C4-2B (cell line): ENCODE measurements around the gene HERPUD2.
"Not testable (repeated sequence)": the region's sequence is repeated elsewhere in the genome, so short reads cannot be mapped to it uniquely, and the experiment has no call there.

Experiments used
- H3K27ac ChIP-seq: fragments of 450-650 bp; 2 replicates; pipeline ENCODE4 v1.5.1; 2017
- ZFX ChIP-seq: fragments of 450-650 bp; IDR thresholded peaks from 2 replicates; pipeline ENCODE4 v1.6.1; 2017
- TF ChIP-seq, protein P1 (sequence below): fragments of 450-650 bp; conservative IDR thresholded peaks from 2 replicates; pipeline ENCODE4 v1.5.1; 2017; ENCODE audit warnings: mild to moderate bottlenecking

The HERPUD2 gene

DNA sequence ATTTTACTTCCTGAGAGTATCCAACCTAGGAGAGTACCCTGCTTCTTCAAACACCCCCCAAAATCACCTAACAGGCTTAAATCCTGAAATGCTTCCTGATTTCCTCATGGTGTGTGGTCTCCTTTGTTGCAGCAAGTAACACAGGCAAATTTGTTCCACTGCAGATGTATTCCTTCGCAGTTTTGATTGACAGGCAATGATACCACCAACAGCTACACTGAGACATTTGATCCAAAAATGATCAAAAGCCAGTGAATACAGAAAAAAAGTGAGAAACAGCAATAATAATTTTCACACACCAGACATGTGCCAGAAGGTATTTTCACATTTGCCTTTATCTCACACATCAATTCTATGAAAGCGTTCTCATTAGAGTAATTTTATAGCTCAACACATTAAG is 95.9 kb downstream of the HERPUD2 start:
- H3K27ac ChIP-seq: no peak overlapping the region
- no peak for TF ChIP-seq ZFX
- TF ChIP-seq, protein P1, sequence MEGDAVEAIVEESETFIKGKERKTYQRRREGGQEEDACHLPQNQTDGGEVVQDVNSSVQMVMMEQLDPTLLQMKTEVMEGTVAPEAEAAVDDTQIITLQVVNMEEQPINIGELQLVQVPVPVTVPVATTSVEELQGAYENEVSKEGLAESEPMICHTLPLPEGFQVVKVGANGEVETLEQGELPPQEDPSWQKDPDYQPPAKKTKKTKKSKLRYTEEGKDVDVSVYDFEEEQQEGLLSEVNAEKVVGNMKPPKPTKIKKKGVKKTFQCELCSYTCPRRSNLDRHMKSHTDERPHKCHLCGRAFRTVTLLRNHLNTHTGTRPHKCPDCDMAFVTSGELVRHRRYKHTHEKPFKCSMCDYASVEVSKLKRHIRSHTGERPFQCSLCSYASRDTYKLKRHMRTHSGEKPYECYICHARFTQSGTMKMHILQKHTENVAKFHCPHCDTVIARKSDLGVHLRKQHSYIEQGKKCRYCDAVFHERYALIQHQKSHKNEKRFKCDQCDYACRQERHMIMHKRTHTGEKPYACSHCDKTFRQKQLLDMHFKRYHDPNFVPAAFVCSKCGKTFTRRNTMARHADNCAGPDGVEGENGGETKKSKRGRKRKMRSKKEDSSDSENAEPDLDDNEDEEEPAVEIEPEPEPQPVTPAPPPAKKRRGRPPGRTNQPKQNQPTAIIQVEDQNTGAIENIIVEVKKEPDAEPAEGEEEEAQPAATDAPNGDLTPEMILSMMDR: no peak

DNA sequence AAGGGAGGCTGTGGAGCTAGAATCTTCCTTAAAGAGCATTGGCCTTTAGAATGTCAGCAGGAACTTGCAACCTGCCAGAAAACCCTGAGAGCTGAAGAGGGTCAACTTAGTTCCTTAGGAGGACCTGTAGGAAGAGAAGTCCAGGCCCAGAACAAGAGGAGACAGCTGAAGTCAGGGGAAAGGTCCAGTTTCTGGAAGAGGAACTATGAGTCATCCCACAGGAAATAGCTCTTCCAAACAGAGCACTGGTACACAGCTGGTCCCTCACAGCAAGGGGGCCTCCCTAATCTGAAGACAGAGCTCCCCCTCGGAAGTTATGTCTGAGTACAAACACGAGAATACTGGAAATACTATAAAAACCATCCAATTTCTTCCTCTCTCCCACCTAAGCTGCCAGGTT is 98.9 kb downstream of the HERPUD2 start:
- no peak overlapping the region for H3K27ac ChIP-seq
- TF ChIP-seq, protein P1: no peak
- no peak for TF ChIP-seq ZFX

DNA sequence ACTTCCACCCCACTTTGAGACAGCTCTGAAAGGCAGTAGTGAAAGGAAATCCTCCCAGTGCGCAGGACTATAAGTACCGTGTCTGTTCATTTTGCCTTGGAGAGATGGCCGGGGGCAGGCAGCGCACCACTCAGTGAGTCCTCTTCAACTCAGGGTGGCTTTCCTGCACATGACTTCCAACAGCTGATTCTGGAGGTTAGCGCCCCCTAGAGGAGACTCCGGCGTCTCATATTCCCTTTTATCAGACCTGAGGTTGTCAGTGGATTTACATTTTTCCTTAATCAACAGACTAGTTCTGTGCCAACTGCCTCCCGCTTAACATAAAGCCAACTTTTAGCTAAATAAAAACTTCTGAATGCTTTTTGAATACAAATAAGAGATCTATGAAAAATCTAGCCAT is 101.0 kb downstream of the HERPUD2 start:
- TF ChIP-seq, protein P1: peak; percentile 70
- TF ChIP-seq ZFX: no peak

DNA sequence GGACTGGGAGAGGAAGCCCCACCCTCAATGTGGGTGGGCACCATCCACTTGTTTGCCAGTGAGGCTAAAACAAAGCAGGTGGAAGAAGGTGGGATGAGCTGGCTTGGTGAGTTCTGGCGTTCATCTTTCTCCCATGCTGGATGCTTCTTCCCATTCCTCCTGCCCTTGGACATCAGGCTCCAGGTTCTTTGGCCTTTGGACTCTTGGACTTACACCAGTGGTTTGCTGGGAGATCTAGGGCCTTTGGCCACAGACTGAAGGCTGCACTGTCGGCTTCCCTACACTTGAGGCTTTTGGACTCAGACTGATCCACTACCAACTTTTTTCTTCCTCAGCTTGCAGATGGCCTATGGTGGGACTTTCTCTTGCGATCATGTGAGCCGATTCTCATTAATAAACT is 106.3 kb downstream of the HERPUD2 start:
- H3K27ac ChIP-seq: no peak overlapping the region
- TF ChIP-seq, protein P1: no peak
- TF ChIP-seq ZFX: no peak

More for the DNA sequence above, 101.0 kb downstream of the HERPUD2 start:
- no peak overlapping the region for H3K27ac ChIP-seq

GRCh38 chr7:35584990-35585389 is 109.9 kb downstream of the HERPUD2 start:
- no peak for TF ChIP-seq ZFX
- TF ChIP-seq, protein P1: no peak
- H3K27ac ChIP-seq: no peak overlapping the region

- not testable (repeated sequence) for H3K27ac ChIP-seq
These were observed 110.4 kb downstream of the HERPUD2 start for GRCh38 chr7:35584533-35584932.
